Panc1 (cell line): ENCODE results near the gene MINK1. TPM values are rescaled to one million over a fixed set of nuclear protein-coding genes. Genes with fewer than 3 reads are reported as not detected.

ENCODE experiments used
- ATAC-seq: fragments of 200-7000 bp; cut with Tn5 transposase; 2 replicates; pipeline ENCODE4 v1.9.1; 2020; ENCODE audit warnings: mild to moderate bottlenecking, moderate library complexity
- BruUV-seq: library from RNA; stranded (reverse); fragments of 400-500 nt; replicated peaks from 2 replicates; lab custom pipeline; 2021; lab: Mats Ljungman, UMichigan
- CTCF ChIA-PET: fragments of 300-600 bp; sonication (Branson Sonifier 250); formaldehyde crosslinking; loops from one replicate; lab custom pipeline; 2022; ENCODE audit warnings: antibody characterized with exemption; lab: Charles Lee
- POLR2A ChIA-PET: fragments of 300-600 bp; sonication (Branson Sonifier 250); formaldehyde crosslinking; loops from one replicate; lab custom pipeline; 2022; ENCODE audit warnings: antibody characterized with exemption; lab: Charles Lee
- DNase-seq: peaks from one replicate; pipeline ENCODE4 v3.0.0-alpha.2; 2010; ENCODE audit warnings: low read depth, low spot score
- H3K27ac ChIP-seq: 2 replicates; pipeline ENCODE4 v1.5.1; 2011; ENCODE audit warnings: mild to moderate bottlenecking, low read length, inconsistent platforms
- H3K27me3 ChIP-seq: fragments of 200-500 bp; sonication (Bioruptor generic); 2 replicates; pipeline ENCODE4 v1.6.0; 2014; ENCODE audit warnings: low read length, inconsistent platforms; ENCODE audit not compliant: control insufficient read depth, insufficient read depth
- H3K36me3 ChIP-seq: fragments of 200-500 bp; sonication (Bioruptor generic); 2 replicates; pipeline ENCODE4 v1.5.1; 2014; ENCODE audit warnings: inconsistent platforms, mild to moderate bottlenecking, low read length, moderate library complexity; ENCODE audit not compliant: control insufficient read depth, insufficient read depth
- H3K4me1 ChIP-seq: 2 replicates; pipeline ENCODE4 v1.5.1; 2011; ENCODE audit warnings: inconsistent platforms, mild to moderate bottlenecking, low read length, moderate library complexity; ENCODE audit not compliant: control insufficient read depth, insufficient read depth
- H3K4me3 ChIP-seq, 2 experiments: 2 replicates each; pipeline ENCODE4 v1.5.1; 2011 to 2012; ENCODE audit warnings: low read depth in 2 of 2, low read length in 2 of 2, mild to moderate bottlenecking in 2 of 2, inconsistent platforms in 1 of 2, moderate library complexity in 1 of 2
- H3K9me3 ChIP-seq: fragments of 200-500 bp; sonication (Bioruptor generic); 2 replicates; pipeline ENCODE4 v1.5.1; 2014; ENCODE audit warnings: low read depth, mild to moderate bottlenecking, inconsistent platforms, low read length, moderate library complexity; ENCODE audit not compliant: control insufficient read depth, insufficient read depth
- POLR2AphosphoS5 ChIP-seq: IDR thresholded peaks from 2 replicates; pipeline ENCODE4 v1.6.1; 2012; ENCODE audit warnings: mild to moderate bottlenecking, low read depth, low read length, moderate library complexity
- REST ChIP-seq, 2 experiments: IDR thresholded peaks; 2 replicates each; pipeline ENCODE4 v1.6.1; 2011 to 2012; ENCODE audit warnings: low read depth in 2 of 2, control low read depth in 1 of 2, low read length in 1 of 2, mild to moderate bottlenecking in 1 of 2, moderate library complexity in 1 of 2; ENCODE audit not compliant: insufficient read depth in 1 of 2
- SIN3A ChIP-seq: IDR thresholded peaks from 2 replicates; pipeline ENCODE4 v1.6.1; 2012; ENCODE audit warnings: low read depth, mild to moderate bottlenecking, low read length, moderate library complexity, borderline replicate concordance; ENCODE audit not compliant: insufficient read depth
- TCF7L2 ChIP-seq: IDR thresholded peaks from 2 replicates; pipeline ENCODE4 v1.6.1; 2011; ENCODE audit warnings: mild to moderate bottlenecking, low read depth, low read length, inconsistent platforms
- in situ Hi-C: cut with HindIII; loops from 2 replicates; pipeline ENCODE4 v1.10.0; 2016; ENCODE audit warnings: low sequenced_read_pairs, low pct_unique_long_range_greater_than_20kb
- intact Hi-C: fragments of 100-400 bp; cut with micrococcal nuclease; formaldehyde crosslinking; loops from one replicate; pipeline ENCODE4 v1.10.0; 2022; ENCODE audit not compliant: unreplicated experiment
- total RNA-seq: library from RNA; stranded (reverse); gene quantifications from one replicate; pipeline ENCODE4 v1.2.1, GENCODE V29; 2021; ENCODE audit not compliant: unreplicated experiment
- TF ChIP-seq, protein P1 (sequence below): fragments of 450-650 bp; IDR thresholded peaks from 2 replicates; pipeline ENCODE4 v1.5.1; 2017; ENCODE audit warnings: mild to moderate bottlenecking

The MINK1 gene
- total RNA-seq, 1 experiment from 2014 or later, result 78.2 TPM

DNA sequence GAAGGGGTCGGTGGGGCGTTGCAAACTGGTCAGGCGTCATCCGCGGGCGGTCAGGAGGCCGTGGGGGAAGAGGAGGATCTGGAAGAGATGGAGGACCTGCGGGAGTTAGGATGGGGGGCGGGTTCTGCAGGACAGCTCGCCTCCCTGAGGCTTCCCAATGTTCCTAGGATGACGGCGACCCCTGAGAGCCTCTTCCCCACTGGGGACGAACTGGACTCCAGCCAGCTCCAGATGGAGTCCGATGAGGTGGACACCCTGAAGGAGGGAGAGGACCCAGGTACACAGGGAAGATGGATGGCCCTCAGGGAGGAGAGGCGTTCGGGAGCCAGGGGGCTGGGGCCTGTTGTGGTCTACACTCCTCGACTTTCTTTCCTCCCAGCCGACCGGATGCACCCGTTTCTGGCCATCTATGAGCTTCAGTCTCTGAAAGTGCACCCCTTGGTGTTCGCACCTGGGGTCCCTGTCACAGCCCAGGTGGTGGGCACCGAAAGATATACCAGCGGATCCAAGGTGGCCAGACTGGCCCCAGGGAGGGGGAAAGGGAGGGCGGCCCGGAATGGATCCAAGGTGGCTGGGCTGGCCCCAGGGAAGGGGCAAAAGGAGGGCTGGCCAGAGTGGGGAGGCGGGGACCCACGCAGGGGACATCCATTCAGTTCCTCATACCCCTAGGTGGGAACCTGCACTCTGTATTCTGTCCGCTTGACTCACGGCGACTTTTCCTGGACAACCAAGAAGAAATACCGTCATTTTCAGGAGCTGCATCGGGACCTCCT lies 25.3 kb upstream of the MINK1 start:
- peak; percentile 31 for ATAC-seq
- intact Hi-C loops, result no loop called here
- BruUV-seq, result no TSS peak

GRCh38 chr17:4808378-4808767 lies 24.8 kb upstream of the MINK1 start:
- H3K4me1 ChIP-seq, result peaks cover 3% of the 10 kb centered on the region; the same call in 1 of the 2 replicates
- intact Hi-C loops, result no loop called here
- CTCF ChIA-PET, result no interaction called here
- no peak for TF ChIP-seq SIN3A
- no peak for TF ChIP-seq TCF7L2
- no peak for TF ChIP-seq REST (IDR thresholded peaks at IDR 0.05; ENCODE audit: insufficient read depth in 1 of 2, low read depth in 2 of 2, low read length in 1 of 2)
- TF ChIP-seq, protein P1, sequence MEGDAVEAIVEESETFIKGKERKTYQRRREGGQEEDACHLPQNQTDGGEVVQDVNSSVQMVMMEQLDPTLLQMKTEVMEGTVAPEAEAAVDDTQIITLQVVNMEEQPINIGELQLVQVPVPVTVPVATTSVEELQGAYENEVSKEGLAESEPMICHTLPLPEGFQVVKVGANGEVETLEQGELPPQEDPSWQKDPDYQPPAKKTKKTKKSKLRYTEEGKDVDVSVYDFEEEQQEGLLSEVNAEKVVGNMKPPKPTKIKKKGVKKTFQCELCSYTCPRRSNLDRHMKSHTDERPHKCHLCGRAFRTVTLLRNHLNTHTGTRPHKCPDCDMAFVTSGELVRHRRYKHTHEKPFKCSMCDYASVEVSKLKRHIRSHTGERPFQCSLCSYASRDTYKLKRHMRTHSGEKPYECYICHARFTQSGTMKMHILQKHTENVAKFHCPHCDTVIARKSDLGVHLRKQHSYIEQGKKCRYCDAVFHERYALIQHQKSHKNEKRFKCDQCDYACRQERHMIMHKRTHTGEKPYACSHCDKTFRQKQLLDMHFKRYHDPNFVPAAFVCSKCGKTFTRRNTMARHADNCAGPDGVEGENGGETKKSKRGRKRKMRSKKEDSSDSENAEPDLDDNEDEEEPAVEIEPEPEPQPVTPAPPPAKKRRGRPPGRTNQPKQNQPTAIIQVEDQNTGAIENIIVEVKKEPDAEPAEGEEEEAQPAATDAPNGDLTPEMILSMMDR, result no peak
- no peak for TF ChIP-seq POLR2AphosphoS5
- no peak for DNase-seq
- no peaks in the 10 kb centered on the region for H3K27me3 ChIP-seq
- no peaks in the 10 kb centered on the region for H3K9me3 ChIP-seq
- POLR2A ChIA-PET, result no interaction called here
- no peak overlapping the region for H3K27ac ChIP-seq
- ATAC-seq, result no peak
- H3K36me3 ChIP-seq, result no peaks in the 10 kb centered on the region
- in situ Hi-C loops, result no loop called here
- no peak overlapping the region for H3K4me3 ChIP-seq
- BruUV-seq, result no TSS peak

More for the DNA sequence above, 25.3 kb upstream of the MINK1 start:
- Histone ChIP-seq H3K27me3 (no peaks in the 10 kb centered on the region), H3K4me3 (peak overlapping the region; percentile 52 to 63), H3K36me3 (no peaks in the 10 kb centered on the region), H3K4me1 (peaks cover 3% of the 10 kb centered on the region; the same call in 1 of the 2 replicates), H3K9me3 (no peaks in the 10 kb centered on the region), H3K27ac (no peak overlapping the region)
- ChIA-PET POLR2A (no interaction called here), CTCF (no interaction called here)
- in situ Hi-C loops, result no loop called here
- TF ChIP-seq, protein P1, result no peak
- no peak for TF ChIP-seq REST (IDR thresholded peaks at IDR 0.05; ENCODE audit: insufficient read depth in 1 of 2, low read depth in 2 of 2, low read length in 1 of 2)
- TF ChIP-seq TCF7L2, result no peak
- no peak for TF ChIP-seq POLR2AphosphoS5
- no peak for TF ChIP-seq SIN3A
- no peak for DNase-seq
